ENCODE data around the gene SMCHD1. TPM values are rescaled to one million over a fixed set of nuclear protein-coding genes. Genes with fewer than 3 reads are reported as not detected.

Gene SMCHD1
- total and polyA plus RNA-seq, 10 of the 15 experiments (the other 5 are each of a cell fraction or from before 2014, with no cell fraction given) = 6.0 to 110 (median 48.0) TPM

- TF ChIP-seq ATF3 (IDR thresholded peaks at IDR 0.05; ENCODE audit: borderline replicate concordance, extremely low read depth, low read depth, low read length) (no peak), ZNF384 (IDR thresholded peaks at IDR 0.05; ENCODE audit: borderline replicate concordance, low read depth, low read length) (no peak)
Measured at GRCh38 chr18:2719040-2719439, 63.5 kb downstream of the SMCHD1 start (continued).

GRCh38 chr18:2723207-2723606, 67.7 kb downstream of the SMCHD1 start:
- no peaks in the 10 kb centered on the region for H3K27me3 ChIP-seq (replicated peaks in 1 of 2; ENCODE audit: control insufficient read depth in 2 of 2, insufficient read depth in 2 of 2, low read length in 1 of 2)
- H3K27ac ChIP-seq (ENCODE audit: control insufficient read depth, insufficient read depth) = no peak overlapping the region
- H3K36me3 ChIP-seq (ENCODE audit: control insufficient read depth in 2 of 2, insufficient read depth in 2 of 2, low read length in 1 of 2) = peaks cover 5 to 18% of the 10 kb centered on the region in 2 experiments
- in situ Hi-C loops (cut with MboI) = no loop called here
- DNase-seq (ENCODE audit: low read depth, low spot score) = no peak
- 100% methylated on average over 1 of the region's 1 CpG for WGBS (ENCODE audit: insufficient coverage, insufficient replicate concordance, low lambda C conversion rate, missing lambda C conversion rate)
- no peak overlapping the region for H2AFZ ChIP-seq (ENCODE audit: control insufficient read depth, low read depth, low read length)
- no peak overlapping the region for H3K4me3 ChIP-seq
- no peak for FAIRE-seq
- no TSS peak for BruUV-seq (replicated peaks)
- RAD21 ChIA-PET (ENCODE audit: unreplicated experiment) = no interaction called here
- H3K9ac ChIP-seq (ENCODE audit: control insufficient read depth, insufficient read depth, low read length) = no peak overlapping the region
- no peak for ATAC-seq
- no peak overlapping the region for H3K4me2 ChIP-seq (ENCODE audit: control insufficient read depth, insufficient read depth)
- intact Hi-C loops (cut with micrococcal nuclease; ENCODE audit: unreplicated experiment) = no loop called here
- no peaks in the 10 kb centered on the region for H4K20me1 ChIP-seq (ENCODE audit: control insufficient read depth, insufficient read depth)
- POLR2A ChIA-PET = interaction anchor here (1.1 kb wide), 1 partner anchor 9 kb away, joined by 3 read pairs; no protein-coding TSS in a partner anchor
- H3K79me2 ChIP-seq (ENCODE audit: control insufficient read depth, insufficient read depth, low read length) = no peaks in the 10 kb centered on the region
- TF ChIP-seq USF2 (IDR thresholded peaks at IDR 0.05; ENCODE audit: borderline replicate concordance, low read depth, low read length) = no peak
- TF ChIP-seq EZH2 (IDR thresholded peaks at IDR 0.05; ENCODE audit: borderline replicate concordance, control insufficient read depth, low read depth, low read length) = no peak
- no peak for TF ChIP-seq NR2F1 (conservative IDR thresholded peaks at IDR 0.05)
- TF ChIP-seq CREM (IDR thresholded peaks at IDR 0.05; ENCODE audit: low read depth) = no peak
- TF ChIP-seq SPI1 (IDR thresholded peaks at IDR 0.05; ENCODE audit: borderline replicate concordance, insufficient read depth, low read depth, low read length) = no peak
- TF ChIP-seq ETV6 (conservative IDR thresholded peaks at IDR 0.05 in 1 of 2, IDR thresholded peaks at IDR 0.05 in 1 of 2; ENCODE audit: borderline replicate concordance in 1 of 2, low read depth in 1 of 2) = no peak
- no peak for TF ChIP-seq NFYB (IDR thresholded peaks at IDR 0.05; ENCODE audit: insufficient read depth, low read depth, low read length)
- CTCF ChIA-PET = interaction anchor here (0.5 kb wide), 1 partner anchor 10 kb away, joined by 3 read pairs; no protein-coding TSS in a partner anchor
- SMC1A ChIA-PET (ENCODE audit: uncharacterized antibody, unreplicated experiment) = interaction anchor here (2.1 to 2.2 kb wide), 2 partner anchors 9 to 47 kb away, joined by 5 to 9 read pairs; no protein-coding TSS in a partner anchor
- H3K9me3 ChIP-seq (replicated peaks; ENCODE audit: control insufficient read depth, insufficient read depth, low read length) = no peaks in the 10 kb centered on the region
- H3K4me1 ChIP-seq (ENCODE audit: control insufficient read depth, insufficient read depth, low read length) = no peaks in the 10 kb centered on the region
